HEK293 (cell line): ENCODE data around the gene PEAK3.

Source experiments
- CTCF ChIP-seq: fragments of 450-650 bp; formaldehyde crosslinking; IDR thresholded peaks from 2 replicates; pipeline ENCODE4 v1.5.1; 2016; ENCODE audit warnings: missing biosample characterization, missing genetic modification characterization
- GLI4 ChIP-seq: fragments of 450-650 bp; formaldehyde crosslinking; IDR thresholded peaks from 2 replicates; pipeline ENCODE4 v1.5.1; 2016; ENCODE audit warnings: missing biosample characterization, missing genetic modification characterization
- SALL2 ChIP-seq: fragments of 450-650 bp; formaldehyde crosslinking; IDR thresholded peaks from 2 replicates; pipeline ENCODE4 v1.5.0; 2017; ENCODE audit warnings: missing biosample characterization, mild to moderate bottlenecking, missing genetic modification characterization, borderline replicate concordance
- YY1 ChIP-seq: fragments of 450-650 bp; formaldehyde crosslinking; IDR thresholded peaks from 2 replicates; pipeline ENCODE4 v1.5.1; 2018; ENCODE audit warnings: missing biosample characterization, missing genetic modification characterization
- ZBTB11 ChIP-seq: fragments of 450-650 bp; formaldehyde crosslinking; conservative IDR thresholded peaks from 2 replicates; pipeline ENCODE4 v1.5.1; 2016; ENCODE audit warnings: low read depth, missing biosample characterization, missing genetic modification characterization
- ZEB2 ChIP-seq: fragments of 450-650 bp; formaldehyde crosslinking; IDR thresholded peaks from 2 replicates; pipeline ENCODE4 v1.5.1; 2016; ENCODE audit warnings: missing biosample characterization, missing genetic modification characterization
- ZNF211 ChIP-seq: fragments of 450-650 bp; formaldehyde crosslinking; IDR thresholded peaks from 2 replicates; pipeline ENCODE4 v1.5.1; 2016; ENCODE audit warnings: low read depth, missing biosample characterization, missing genetic modification characterization
- ZNF248 ChIP-seq: fragments of 450-650 bp; formaldehyde crosslinking; IDR thresholded peaks from 2 replicates; pipeline ENCODE4 v1.5.1; 2017; ENCODE audit warnings: missing biosample characterization, missing genetic modification characterization
- ZNF274 ChIP-seq, 2 experiments: fragments of 200-500 bp in 1 of 2; fragments of 450-650 bp in 1 of 2; sonication (Bioruptor generic) in 1 of 2; formaldehyde crosslinking in 1 of 2; IDR thresholded peaks; 2 replicates each; pipeline versions ENCODE4 v1.5.1 to v1.6.1; 2014 to 2016; ENCODE audit warnings: borderline replicate concordance in 1 of 2, inconsistent platforms in 1 of 2, low read length in 1 of 2, missing biosample characterization in 1 of 2, missing genetic modification characterization in 1 of 2
- ZNF292 ChIP-seq: fragments of 450-650 bp; formaldehyde crosslinking; IDR thresholded peaks from 2 replicates; pipeline ENCODE4 v1.5.1; 2016; ENCODE audit warnings: low read depth, missing biosample characterization, missing genetic modification characterization, borderline replicate concordance
- ZNF639 ChIP-seq: fragments of 450-650 bp; formaldehyde crosslinking; IDR thresholded peaks from 2 replicates; pipeline ENCODE4 v1.5.1; 2016; ENCODE audit warnings: missing biosample characterization, missing genetic modification characterization

- TF ChIP-seq CTCF, result no peak
- no peak for TF ChIP-seq ZBTB11 (tag by site-specific recombination)
- no peak for TF ChIP-seq GLI4
- no peak for TF ChIP-seq YY1 (tag by site-specific recombination)
- TF ChIP-seq SALL2, result no peak
- no peak for TF ChIP-seq ZNF292 (tag by site-specific recombination)
- TF ChIP-seq ZNF248, result no peak
- TF ChIP-seq ZNF211 (tag by site-specific recombination), result no peak
- no peak for TF ChIP-seq ZEB2 (tag by site-specific recombination)
- no peak for TF ChIP-seq ZNF274 (IDR thresholded peaks at IDR 0.05; ENCODE audit: low read length)
- no peak for TF ChIP-seq ZNF274 (tag by site-specific recombination; IDR thresholded peaks at IDR 0.05; ENCODE audit: borderline replicate concordance)
- TF ChIP-seq ZNF639, result no peak
Measured at GRCh38 chr19:2234996-2235380, 47.0 kb downstream of the PEAK3 start.
